Measurements from ENCODE around the gene SOX18.

GRCh38 chr20:64025101-64025825, 24.2 kb downstream of the SOX18 start:
- TF ChIP-seq CTCF (IDR thresholded peaks at IDR 0.05), result no peak
- no peak for TF ChIP-seq ZFX (IDR thresholded peaks at IDR 0.05; ENCODE audit: borderline replicate concordance)

Measured in 22Rv1 (cell line).